Mucosa of descending colon (tissue), 3 donors: ENCODE measurements around the gene CD160. TPM values are rescaled to one million over a fixed set of nuclear protein-coding genes. Genes with fewer than 3 reads are reported as not detected.
"Not testable (repeated sequence)": the region's sequence is repeated elsewhere in the genome, so short reads cannot be mapped to it uniquely, and the experiment has no call there.

Experiments used
- ATAC-seq: fragments of 200-7000 bp; cut with Tn5 transposase; one replicate; pipeline ENCODE4 v1.9.1; 2020; ENCODE audit warnings: mild to moderate bottlenecking, moderate library complexity
- DNase-seq, 3 donors: peaks; one replicate each; pipeline ENCODE4 v3.0.0-alpha.2; 2020
- H3K36me3 ChIP-seq: fragments of 200-600 bp; one replicate; pipeline ENCODE4 v1.8.0; 2021; ENCODE audit warnings: low read depth, mild to moderate bottlenecking
- H3K4me1 ChIP-seq: fragments of 200-600 bp; one replicate; pipeline ENCODE4 v1.8.0; 2021; ENCODE audit warnings: low read depth, mild to moderate bottlenecking
- H3K4me3 ChIP-seq: fragments of 200-600 bp; one replicate; pipeline ENCODE4 v1.8.0; 2021; ENCODE audit warnings: mild to moderate bottlenecking
- H3K9me3 ChIP-seq: fragments of 200-600 bp; one replicate; pipeline ENCODE4 v1.8.0; 2021; ENCODE audit warnings: mild to moderate bottlenecking
- CTCF ChIP-seq: fragments of 200-600 bp; IDR thresholded peaks from one replicate; pipeline ENCODE4 v1.8.0; 2022; ENCODE audit warnings: antibody characterized with exemption, mild to moderate bottlenecking
- intact Hi-C, 2 donors: fragments of 100-400 bp; cut with DNase I in 1 of 2; cut with micrococcal nuclease in 1 of 2; formaldehyde crosslinking; loops; one replicate each; pipeline versions ENCODE4 v1.11.0 to v1.11.1; 2022; cut with DNase I, micrococcal nuclease
- total RNA-seq, 3 donors: library from RNA; stranded (reverse); fragmentation: NEBNext Ultra II Directional in 2 of 3; extraction: Animal tissue kit (Norgen Biotek cat#: 25700) in 2 of 3; gene quantifications; one replicate each; pipeline versions ENCODE4 v1.2.1 to v1.2.4, GENCODE V29; 2021 to 2023
- donor health status: DM: no; HTN: no; CAD: no; lungs with moderate emphysema.
- donor health status: DM: no; HTN: no; CAD: no.
- donor health status: DM: no; HTN: yes; CAD: no.

CD160 gene
- total RNA-seq, 3 donors from 2014 or later = 1.6 to 2.3 (median 1.6) TPM

- no peaks in the 10 kb centered on the region for H3K9me3 ChIP-seq
- DNase-seq (no peak), ATAC-seq (no peak)
- no peaks in the 10 kb centered on the region for H3K4me1 ChIP-seq
- H3K36me3 ChIP-seq = no peaks in the 10 kb centered on the region
- intact Hi-C loops = no loop called here
- no peak overlapping the region for H3K4me3 ChIP-seq
- no peak for TF ChIP-seq CTCF
Measured at GRCh38 chr1:145758116-145758515, 38.8 kb downstream of the CD160 start.

DNA sequence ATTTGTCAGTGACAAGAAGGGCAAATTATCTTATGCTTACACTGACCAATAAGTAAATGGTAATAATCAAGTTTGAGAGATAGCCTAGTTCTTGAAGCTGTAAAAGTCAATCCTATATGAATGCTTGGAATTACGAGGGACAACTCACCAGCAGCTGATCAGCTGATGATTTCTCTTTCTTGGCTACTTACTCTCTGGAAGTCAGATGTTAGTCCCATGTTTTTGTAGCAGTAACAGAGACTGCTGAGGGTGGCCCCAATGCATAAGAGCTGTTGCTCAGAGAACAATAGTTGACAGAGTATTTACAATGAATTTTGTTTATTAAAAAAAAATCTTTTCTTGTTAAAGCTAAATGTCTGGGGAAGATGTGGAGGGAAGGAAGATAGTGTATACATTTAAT, 39.3 kb downstream of the CD160 start:
- no peaks in the 10 kb centered on the region for H3K4me1 ChIP-seq
- ATAC-seq (no peak), DNase-seq (no peak)
- intact Hi-C loops = no loop called here
- no peak overlapping the region for H3K4me3 ChIP-seq
- TF ChIP-seq CTCF = no peak
- no peaks in the 10 kb centered on the region for H3K36me3 ChIP-seq
- no peaks in the 10 kb centered on the region for H3K9me3 ChIP-seq

GRCh38 chr1:145759721-145760120, 40.4 kb downstream of the CD160 start:
- intact Hi-C loops = no loop called here
- H3K4me1 ChIP-seq = no peaks in the 10 kb centered on the region
- DNase-seq = no peak
- no peak overlapping the region for H3K4me3 ChIP-seq
- H3K9me3 ChIP-seq = no peaks in the 10 kb centered on the region
- TF ChIP-seq CTCF = no peak
- H3K36me3 ChIP-seq = no peaks in the 10 kb centered on the region
- ATAC-seq = no peak

DNA sequence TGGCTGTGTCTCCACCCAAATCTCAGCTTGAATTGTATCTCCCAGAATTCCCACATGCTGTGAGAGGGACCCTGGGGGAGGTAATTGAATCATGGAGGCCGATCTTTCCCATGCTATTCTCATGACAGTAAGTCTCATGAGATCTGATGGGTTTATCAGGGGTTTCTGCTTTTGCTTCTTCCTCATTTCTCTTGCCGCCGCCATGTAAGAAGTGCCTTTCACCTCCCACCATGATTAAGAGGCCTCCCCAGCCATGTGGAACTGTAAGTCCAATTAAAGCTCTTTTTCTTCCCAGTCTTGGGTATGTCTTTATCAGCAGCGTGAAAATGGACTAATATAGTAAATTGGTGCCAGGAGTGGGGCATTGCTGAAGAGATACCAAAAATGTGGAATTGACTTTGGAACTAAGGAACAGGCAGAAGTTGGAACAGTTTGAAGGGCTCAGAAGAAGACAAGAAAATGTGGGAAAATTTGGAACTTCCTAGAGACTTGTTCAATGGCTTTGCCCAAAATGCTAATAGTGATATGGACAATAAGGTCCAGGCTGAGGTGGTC, 41.2 kb downstream of the CD160 start:
- DNase-seq, H3K36me3 ChIP-seq, H3K9me3 ChIP-seq, intact Hi-C loops, H3K4me1 ChIP-seq, ATAC-seq, H3K4me3 ChIP-seq: not testable (repeated sequence)

- intact Hi-C loops, H3K9me3 ChIP-seq, ATAC-seq: not testable (repeated sequence)
Measured at GRCh38 chr1:145761498-145761897, 42.2 kb downstream of the CD160 start.

DNA sequence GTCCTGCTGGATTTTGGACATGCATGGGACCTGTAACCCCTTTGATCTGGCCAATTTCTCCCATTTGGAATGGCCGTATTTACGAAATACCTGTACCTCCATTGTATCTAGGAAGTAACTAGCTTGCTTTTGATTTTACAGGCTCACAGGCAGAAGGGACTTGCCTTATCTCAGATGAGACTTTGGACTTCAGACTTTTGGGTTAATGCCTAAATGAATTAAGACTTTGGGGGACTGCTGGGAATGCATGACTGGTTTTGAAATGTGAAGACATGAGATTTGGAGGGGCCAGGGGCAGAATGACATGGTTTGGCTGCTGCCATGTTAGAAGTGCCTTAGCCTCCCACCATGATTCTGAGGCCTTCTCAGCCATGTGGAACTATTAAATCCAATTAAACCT, 42.7 kb downstream of the CD160 start:
- H3K4me1 ChIP-seq, intact Hi-C loops, ATAC-seq, H3K4me3 ChIP-seq, H3K36me3 ChIP-seq, DNase-seq, H3K9me3 ChIP-seq: not testable (repeated sequence)

More at GRCh38 chr1:145761498-145761897, 42.2 kb downstream of the CD160 start:
- DNase-seq, H3K4me3 ChIP-seq, H3K4me1 ChIP-seq, H3K36me3 ChIP-seq: not testable (repeated sequence)

DNA sequence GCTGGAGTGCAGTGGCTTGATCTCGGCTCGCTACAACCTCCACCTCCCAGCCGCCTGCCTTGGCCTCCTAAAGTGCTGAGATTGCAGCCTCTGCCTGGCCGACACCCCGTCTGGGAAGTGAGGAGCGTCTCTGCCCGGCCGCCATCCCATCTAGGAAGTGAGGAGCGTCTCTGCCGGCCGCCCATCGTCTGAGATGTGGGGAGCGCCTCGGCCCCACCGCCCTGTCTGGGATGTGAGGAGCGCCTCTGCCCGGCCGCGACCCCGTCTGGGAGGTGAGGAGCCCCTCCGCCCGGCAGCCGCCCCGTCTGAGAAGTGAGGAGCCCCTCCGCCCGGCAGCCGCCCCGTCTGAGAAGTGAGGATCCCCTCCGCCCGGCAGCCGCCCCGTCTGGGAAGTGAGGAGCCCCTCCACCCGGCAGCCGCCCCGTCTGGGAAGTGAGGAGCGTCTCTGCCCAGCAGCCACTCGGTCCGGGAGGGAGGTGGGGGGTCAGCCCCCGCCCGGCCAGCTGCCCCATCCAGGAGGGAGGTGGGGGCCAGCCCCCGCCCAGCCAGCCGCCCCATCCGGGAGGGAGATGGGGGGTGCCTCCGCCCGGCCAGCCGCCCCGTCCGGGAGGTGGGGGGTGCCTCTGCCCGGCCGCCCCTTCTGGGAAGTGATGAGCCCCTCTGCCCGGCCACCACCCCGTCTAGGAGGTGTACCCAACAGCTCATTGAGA, 45.1 kb downstream of the CD160 start:
- DNase-seq, H3K9me3 ChIP-seq, ATAC-seq, intact Hi-C loops, H3K36me3 ChIP-seq, H3K4me3 ChIP-seq, H3K4me1 ChIP-seq: not testable (repeated sequence)

DNA sequence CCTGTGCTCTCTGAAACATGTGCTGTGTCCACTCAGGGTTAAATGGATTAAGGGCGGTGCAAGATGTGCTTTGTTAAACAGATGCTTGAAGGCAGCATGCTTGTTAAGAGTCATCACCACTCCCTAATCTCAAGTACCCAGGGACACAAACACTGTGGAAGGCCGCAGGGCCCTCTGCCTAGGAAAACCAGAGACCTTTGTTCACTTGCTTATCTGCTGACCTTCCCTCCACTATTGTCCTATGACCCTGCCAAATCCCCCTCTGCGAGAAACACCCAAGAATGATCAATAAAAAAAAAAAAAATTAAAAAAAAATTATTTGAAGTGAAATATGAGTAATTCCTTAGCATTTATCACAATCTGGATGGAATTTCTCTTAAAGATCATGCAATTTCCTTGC, 45.8 kb downstream of the CD160 start:
- DNase-seq, H3K36me3 ChIP-seq, H3K4me1 ChIP-seq, ATAC-seq, H3K4me3 ChIP-seq, intact Hi-C loops, H3K9me3 ChIP-seq: not testable (repeated sequence)

DNA sequence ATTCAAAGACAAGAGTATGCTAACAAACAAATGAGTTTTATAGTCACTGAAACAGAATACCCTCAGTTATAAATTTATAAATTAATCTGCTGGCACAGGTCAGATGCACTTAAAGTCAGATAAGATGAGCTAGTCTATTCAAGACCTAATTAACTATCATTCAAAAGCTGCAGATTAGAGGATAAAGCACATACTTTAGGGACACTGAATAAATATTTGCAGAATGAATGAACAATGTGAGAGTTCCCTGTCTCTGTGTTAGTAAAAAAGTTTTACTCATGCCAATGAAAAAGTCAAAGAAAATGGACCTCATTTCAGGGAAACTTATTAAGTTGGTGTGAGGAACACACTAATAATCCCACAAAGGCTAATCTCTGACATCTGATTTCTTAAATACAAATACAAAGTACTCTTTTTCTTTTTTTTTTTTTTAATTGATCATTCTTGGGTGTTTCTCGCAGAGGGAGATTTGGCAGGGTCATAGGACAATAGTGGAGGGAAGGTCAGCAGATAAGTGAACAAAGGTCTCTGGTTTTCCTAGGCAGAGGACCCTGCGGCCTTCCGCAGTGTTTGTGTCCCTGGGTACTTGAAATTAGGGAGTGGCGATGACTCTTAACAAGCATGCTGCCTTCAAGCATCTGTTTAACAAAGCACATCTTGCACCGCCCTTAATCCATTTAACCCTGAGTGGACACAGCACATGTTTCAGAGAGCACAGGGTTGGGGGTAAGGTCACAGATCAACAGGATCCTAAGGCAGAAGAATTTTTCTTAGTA, 46.5 kb downstream of the CD160 start:
- H3K4me3 ChIP-seq, H3K36me3 ChIP-seq, H3K9me3 ChIP-seq, DNase-seq, ATAC-seq, H3K4me1 ChIP-seq, intact Hi-C loops: not testable (repeated sequence)

DNA sequence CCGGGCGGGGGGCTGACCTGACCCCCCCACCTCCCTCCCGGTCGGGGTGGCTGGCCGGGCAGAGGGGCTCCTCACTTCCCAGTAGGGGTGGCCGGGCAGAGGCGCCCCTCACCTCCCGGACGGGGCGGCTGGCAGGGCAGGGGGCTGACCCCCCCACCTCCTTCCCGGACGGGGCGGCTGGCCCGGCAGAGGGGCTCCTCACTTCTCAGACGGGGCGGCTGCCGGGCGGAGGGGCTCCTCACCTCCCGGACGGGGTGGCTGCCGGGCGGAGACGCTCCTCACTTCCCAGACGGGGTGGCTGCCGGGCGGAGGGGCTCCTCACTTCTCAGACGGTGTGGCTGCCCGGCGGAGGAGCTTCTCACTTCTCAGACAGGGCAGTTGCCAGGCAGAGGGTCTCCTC, 47.6 kb downstream of the CD160 start:
- H3K4me3 ChIP-seq, H3K9me3 ChIP-seq, DNase-seq, ATAC-seq, intact Hi-C loops, H3K36me3 ChIP-seq, H3K4me1 ChIP-seq: not testable (repeated sequence)

DNA sequence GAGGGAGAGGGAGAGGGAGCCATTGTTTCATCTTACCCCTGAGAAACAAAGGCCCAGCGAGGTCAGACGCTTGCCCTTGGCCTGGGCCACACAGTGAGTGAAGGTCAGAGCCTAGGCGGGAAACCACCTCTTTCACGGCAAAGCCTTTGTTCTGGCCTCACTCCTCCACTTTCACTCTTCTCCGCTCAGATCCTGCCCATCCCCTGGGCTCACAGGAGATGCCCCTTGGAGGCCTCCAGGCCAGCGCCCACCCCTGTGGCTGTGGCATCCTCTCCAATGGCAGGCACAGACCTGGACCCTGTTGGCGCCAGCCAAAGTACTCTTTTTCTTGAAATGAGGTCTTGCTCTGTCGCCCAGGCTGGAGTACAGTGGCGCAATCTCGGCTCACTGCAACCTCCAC, 48.7 kb downstream of the CD160 start:
- H3K4me1 ChIP-seq, DNase-seq, H3K36me3 ChIP-seq, intact Hi-C loops, ATAC-seq, H3K4me3 ChIP-seq, H3K9me3 ChIP-seq: not testable (repeated sequence)
